Astrocyte of the spinal cord (primary cell): ENCODE measurements around the gene SETD7.
"Not testable (repeated sequence)": the region's sequence is repeated elsewhere in the genome, so short reads cannot be mapped to it uniquely, and the experiment has no call there.

Source experiments
- DNase-seq: peaks from one replicate; pipeline ENCODE4 v3.0.0; 2011; ENCODE audit warnings: low read depth, low spot score
- H3K4me3 ChIP-seq: 2 replicates; pipeline ENCODE4 v1.5.1; 2011; ENCODE audit warnings: low read depth, mild to moderate bottlenecking, low read length, moderate library complexity
- CTCF ChIP-seq: IDR thresholded peaks from 2 replicates; pipeline ENCODE4 v1.5.1; 2012; ENCODE audit warnings: low read depth, mild to moderate bottlenecking, low read length, inconsistent platforms
- in situ Hi-C: cut with HindIII; loops from 2 replicates; pipeline ENCODE4 v1.10.0; 2017; ENCODE audit warnings: low sequenced_read_pairs

Gene SETD7

GRCh38 chr4:139455126-139455538 lies 100.9 kb downstream of the SETD7 start:
- in situ Hi-C loops: no loop called here
- no peak for DNase-seq
- peak overlapping the region; percentile 94 for H3K4me3 ChIP-seq
- no peak for TF ChIP-seq CTCF

- in situ Hi-C loops: no loop called here
- no peak for TF ChIP-seq CTCF
- DNase-seq: peak; percentile 13
- peak within 1 kb of the TSS; percentile 94 for H3K4me3 ChIP-seq
Observed at GRCh38 chr4:139454111-139455045, 101.6 kb downstream of the SETD7 start, which contains the start of gene RAB33B. TSS of gene RAB33B (plus strand) at chr4:139454121. CDS start at chr4:139454196, 75 bp downstream.

GRCh38 chr4:139453371-139454110 lies 102.5 kb downstream of the SETD7 start:
- TF ChIP-seq CTCF: peak; percentile 0
- H3K4me3 ChIP-seq: peak overlapping the region; percentile 94
- in situ Hi-C loops: no loop called here
- peak; percentile 99 for DNase-seq

GRCh38 chr4:139453041-139453370 lies 103.0 kb downstream of the SETD7 start:
- peak; percentile 30 for TF ChIP-seq CTCF
- no peak for DNase-seq
- H3K4me3 ChIP-seq: peak overlapping the region; percentile 94
- in situ Hi-C loops: no loop called here

GRCh38 chr4:139451997-139452396 lies 104.0 kb downstream of the SETD7 start:
- TF ChIP-seq CTCF: no peak
- no peak overlapping the region for H3K4me3 ChIP-seq
- in situ Hi-C loops: no loop called here
- no peak for DNase-seq

GRCh38 chr4:139450586-139450985 lies 105.4 kb downstream of the SETD7 start:
- DNase-seq: no peak
- no peak for TF ChIP-seq CTCF
- no peak overlapping the region for H3K4me3 ChIP-seq
- in situ Hi-C loops: no loop called here

GRCh38 chr4:139447078-139447477 lies 108.9 kb downstream of the SETD7 start:
- in situ Hi-C loops, DNase-seq: not testable (repeated sequence)

More at GRCh38 chr4:139447078-139447477, 108.9 kb downstream of the SETD7 start:
- not testable (repeated sequence) for H3K4me3 ChIP-seq
